Measurements from ENCODE around the gene GABARAP.
"Not testable (repeated sequence)": the region's sequence is repeated elsewhere in the genome, so short reads cannot be mapped to it uniquely, and the experiment has no call there.

The GABARAP gene

DNA sequence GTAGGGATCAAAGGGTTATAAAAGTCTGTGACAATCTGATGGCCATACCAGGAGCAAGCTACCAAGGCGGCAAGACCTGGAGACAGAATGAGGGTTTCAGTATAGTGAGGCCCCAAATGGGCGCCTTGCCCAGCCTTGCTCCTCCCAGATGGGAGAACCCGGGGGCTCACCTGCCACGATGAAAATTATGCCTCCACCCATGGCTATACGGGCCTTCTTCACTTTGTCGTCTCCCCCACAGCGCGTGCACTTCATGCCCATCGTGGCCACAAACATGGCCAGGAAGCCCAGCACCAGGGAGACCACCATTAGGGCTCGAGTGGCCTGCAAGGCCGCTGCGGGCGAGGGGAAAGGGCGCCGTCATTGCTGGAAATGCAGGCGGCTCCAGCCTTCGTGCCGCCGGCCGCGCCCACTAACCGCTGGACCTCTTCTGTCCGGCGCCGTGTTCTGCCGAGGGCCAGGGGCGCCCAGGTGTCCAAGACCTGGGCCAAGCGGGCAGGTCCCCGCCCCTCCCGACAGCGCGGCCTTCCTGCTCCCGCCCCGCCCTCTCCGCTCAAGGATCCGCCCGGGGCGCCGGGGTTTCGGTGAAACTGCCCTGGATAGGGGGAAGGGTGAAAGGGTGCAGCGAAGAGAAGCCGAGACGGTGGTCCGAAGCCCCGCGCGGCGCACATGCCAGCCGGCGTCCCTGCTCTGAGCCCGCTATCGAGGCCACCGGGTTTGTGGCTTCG is 18.6 kb upstream of the GABARAP start:
- DNase-seq (ENCODE audit: low read depth in 3 of 3) = no peak

GRCh38 chr17:7260151-7260550 is 17.9 kb upstream of the GABARAP start:
- DNase-seq (ENCODE audit: low read depth in 3 of 3) = no peak

DNA sequence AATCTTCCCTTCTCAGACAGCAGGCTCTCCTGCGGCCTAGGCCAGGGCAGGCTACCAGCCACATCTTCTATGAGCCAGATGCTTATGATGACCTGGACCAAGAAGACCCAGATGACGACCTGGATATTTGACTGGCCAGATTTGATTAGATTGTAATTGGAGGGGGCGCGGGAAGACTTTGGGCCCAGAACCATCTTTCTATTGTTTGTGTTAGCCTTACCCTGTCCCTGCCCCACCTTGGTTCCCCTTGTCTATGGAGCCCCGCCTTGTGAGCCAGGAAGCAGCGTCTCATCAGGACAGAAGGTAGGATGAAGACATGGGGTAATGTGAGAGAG is 17.3 kb upstream of the GABARAP start:
- DNase-seq (ENCODE audit: low read depth in 3 of 3) = no peak

DNA sequence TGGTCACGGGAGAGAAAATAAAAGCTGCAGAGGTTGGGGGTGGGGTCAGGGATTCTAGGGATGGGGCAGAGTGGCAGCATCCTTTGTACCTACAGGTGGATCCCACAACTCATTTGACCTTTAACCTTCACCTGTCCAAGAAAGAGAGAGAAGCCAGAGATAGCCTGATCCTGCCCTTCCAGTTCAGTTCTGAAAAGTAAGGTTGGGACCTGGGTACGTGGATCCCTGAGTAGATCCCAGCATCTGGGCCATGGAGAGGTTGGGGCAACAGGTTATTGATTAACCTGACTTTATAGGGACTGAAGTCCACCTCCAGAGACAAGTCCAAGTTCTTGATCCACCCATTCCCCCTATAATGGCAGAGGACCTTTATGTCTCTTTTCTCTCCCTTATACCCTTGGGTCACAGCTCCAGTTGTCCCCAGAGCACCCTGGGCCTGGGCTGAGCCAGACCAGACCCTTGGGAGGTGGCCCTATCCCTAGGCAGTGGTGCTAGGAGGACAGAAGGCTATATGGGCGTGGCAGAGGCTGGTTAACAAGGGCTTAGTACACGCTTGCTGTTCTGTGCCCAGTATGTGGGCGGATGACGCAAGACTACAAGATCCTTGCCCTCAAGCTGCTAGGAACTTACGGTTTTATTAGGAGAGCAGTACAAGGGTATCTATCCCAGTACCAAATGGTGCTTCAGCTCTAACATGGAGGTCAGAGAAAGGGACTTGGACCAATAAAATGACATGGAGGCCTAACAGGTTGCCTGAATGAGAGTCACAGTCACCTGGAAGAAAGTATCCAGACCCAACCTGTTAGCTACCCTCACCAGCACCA is 16.7 kb upstream of the GABARAP start:
- DNase-seq (ENCODE audit: low read depth in 3 of 3) = no peak

GRCh38 chr17:7256766-7257456 is 14.7 kb upstream of the GABARAP start:
- no peak for DNase-seq (ENCODE audit: low read depth in 3 of 3)

GRCh38 chr17:7254511-7254910 is 12.3 kb upstream of the GABARAP start:
- no peak for DNase-seq (ENCODE audit: low read depth in 3 of 3)

DNA sequence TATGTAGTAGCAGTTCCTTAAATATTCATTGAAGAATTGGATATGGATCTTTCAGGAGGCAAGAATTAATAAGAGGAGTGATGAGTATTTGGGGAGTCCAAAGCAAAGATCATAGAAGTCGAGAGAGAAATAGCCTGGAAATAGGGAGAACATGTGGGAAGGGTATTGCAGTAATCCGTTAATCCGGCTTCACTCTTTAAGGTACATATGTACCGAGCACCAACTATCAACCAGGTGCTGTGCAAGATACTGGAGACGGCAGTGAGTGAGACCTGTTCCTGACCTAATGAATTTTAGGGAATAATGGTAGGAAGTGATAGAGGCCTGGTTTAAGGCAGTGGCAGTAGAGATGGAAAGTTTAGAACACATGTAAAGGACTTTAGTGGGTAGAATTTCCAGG is 10.8 kb upstream of the GABARAP start:
- DNase-seq (ENCODE audit: low read depth in 3 of 3) = no peak

GRCh38 chr17:7252176-7253043 is 10.2 kb upstream of the GABARAP start, which contains the start of gene ELP5:
ELP5 (plus strand) TSS chr17:7252215; CDS start chr17:7252551, 336 bp downstream.
- DNase-seq (ENCODE audit: low read depth in 3 of 3) = peak; percentile 67 to 71 (median 67)

GRCh38 chr17:7251661-7252175 is 9.5 kb upstream of the GABARAP start, which contains the start of gene CTDNEP1:
CTDNEP1 (minus strand) TSS chr17:7251734; CDS start chr17:7251296, 438 bp downstream.
- DNase-seq (ENCODE audit: low read depth in 3 of 3) = peak; percentile 97 to 99 (median 99)

GRCh38 chr17:7250695-7251627 is 8.7 kb upstream of the GABARAP start:
- no peak for DNase-seq (ENCODE audit: low read depth in 3 of 3)

- no peak for DNase-seq (ENCODE audit: low read depth in 3 of 3)
Measured at GRCh38 chr17:7249830-7250229, 7.6 kb upstream of the GABARAP start.

GRCh38 chr17:7249214-7249613 is 7.0 kb upstream of the GABARAP start:
- no peak for DNase-seq (ENCODE audit: low read depth in 3 of 3)

DNA sequence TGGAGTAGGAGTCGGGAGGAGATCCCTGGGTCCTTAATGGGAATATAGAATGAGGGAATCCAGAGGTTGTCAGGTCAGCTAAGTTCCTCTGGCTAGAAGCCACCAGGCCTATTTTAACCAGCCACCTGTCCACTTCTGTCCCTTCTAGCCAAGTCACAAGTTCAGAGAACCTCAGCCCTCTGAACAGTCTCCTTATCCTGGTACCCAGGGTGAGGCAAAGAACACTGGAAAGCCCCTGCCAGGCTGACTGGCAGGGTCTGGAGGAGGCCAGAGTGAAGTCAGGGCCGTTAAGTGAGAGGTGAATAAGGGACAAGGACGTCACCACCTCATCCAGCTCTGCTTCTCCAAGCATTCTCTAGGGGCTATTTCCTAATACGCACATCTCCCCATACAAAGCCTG is 6.5 kb upstream of the GABARAP start:
- DNase-seq (ENCODE audit: low read depth in 3 of 3) = no peak

DNA sequence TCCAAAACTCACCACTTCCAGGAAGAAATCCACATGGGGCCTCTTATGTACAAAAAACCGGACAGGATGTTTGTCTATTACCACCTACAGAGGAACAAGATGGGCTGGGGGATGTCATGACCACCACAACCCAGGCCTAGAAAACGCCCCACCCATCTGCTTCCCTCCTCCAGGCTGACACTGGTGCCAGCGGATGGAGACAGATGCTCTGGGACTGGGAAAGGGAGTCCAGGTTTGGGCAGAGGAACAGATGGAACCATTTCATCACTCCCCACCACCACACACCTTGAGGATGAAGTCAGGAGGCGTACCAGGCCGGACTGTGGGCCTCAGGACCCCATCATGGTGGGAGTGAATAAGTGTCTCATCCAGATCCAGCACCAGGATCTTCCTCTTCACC is 4.5 kb upstream of the GABARAP start:
- no peak for DNase-seq (ENCODE audit: low read depth in 3 of 3)

DNA sequence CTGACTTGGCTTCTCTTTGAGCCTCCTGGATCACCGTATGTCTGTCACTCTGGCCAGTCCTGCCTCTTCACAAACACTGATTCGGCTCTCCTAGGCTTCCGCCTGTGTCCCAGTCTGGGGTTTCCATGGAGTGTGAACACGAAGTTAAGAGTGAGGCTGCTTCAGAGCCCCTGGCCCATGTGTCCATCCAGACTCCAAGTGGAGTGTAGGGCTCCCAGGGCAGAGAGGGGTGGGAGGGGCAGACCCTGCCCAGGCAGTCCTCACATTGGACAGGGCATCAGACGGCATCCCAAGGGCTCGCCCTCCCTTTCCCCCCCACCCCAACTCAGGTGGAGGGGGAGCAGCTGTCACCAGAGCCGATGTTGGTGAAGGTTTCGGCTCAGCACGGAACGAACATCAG is 1.6 kb upstream of the GABARAP start:
- DNase-seq (ENCODE audit: low read depth in 3 of 3) = not testable (repeated sequence)

DNA sequence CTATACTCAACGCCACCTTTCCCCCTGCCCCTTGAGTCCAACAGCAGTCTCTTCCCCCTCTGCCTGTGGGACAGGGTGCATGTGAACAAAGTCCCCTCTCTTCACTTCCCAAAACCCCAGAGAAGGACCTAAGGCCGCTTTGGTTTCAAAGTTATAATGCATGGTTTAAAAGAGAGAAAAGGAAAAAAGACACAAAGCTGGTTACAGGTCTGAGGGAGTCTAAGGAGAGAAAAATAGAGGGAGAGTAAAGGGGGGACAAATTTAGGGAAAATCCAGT is 1.1 kb upstream of the GABARAP start:
- DNase-seq (ENCODE audit: low read depth in 3 of 3) = no peak

DNA sequence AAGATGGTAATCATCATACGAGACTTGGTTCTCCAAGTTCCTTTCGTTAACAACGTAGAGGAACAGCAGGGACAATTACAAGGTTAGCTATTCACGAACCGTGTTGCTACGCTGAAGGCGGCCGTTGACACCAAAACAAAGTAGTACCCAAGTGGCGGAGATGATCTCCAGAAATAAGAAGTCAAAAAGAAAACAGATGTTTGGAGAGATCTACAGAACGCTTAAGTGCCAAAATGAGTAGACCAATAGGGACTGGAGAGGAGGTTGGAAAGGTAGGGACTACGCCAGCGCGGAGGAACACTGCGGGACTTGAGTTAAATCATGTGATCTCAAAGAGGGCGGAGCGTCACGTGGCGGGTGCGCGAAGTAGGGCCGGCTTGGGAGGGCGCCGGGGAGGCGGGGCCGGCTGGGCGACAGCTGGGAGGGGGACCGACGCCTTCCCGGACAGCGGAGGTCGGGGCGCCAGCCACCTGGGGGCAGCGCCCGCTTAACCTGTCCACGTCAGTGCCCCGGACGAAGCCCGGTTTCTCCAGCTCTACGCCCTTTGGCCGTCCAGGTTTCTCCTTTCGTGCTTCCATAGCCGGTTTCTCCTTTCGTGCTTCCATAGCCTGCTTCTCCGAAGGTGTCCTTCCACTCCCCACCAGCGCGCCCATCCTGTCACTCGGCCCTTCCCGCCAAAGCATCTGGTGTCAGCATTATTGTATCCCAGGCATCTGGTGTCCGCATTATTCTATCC is 636 bp upstream of the GABARAP start:
- peak; percentile 84 to 86 (median 84) for DNase-seq (ENCODE audit: low read depth in 3 of 3)

GRCh38 chr17:7241090-7241733 is 1.0 kb downstream of the GABARAP start:
- no peak for DNase-seq (ENCODE audit: low read depth in 3 of 3)

GRCh38 chr17:7240375-7240774 is 1.9 kb downstream of the GABARAP start:
- no peak for DNase-seq (ENCODE audit: low read depth in 3 of 3)
